Endothelial cell of coronary artery (primary cell): ENCODE results near the gene ZNF354C. TPM values are rescaled to one million over a fixed set of nuclear protein-coding genes. Genes with fewer than 3 reads are reported as not detected.

ENCODE experiments used
- total RNA-seq: library from RNA; depleted of rRNA; stranded (reverse); fragments of >200 nt; gene quantifications from 2 replicates; pipeline ENCODE4 v1.2.3, GENCODE V29; 2014

ZNF354C gene
- total RNA-seq: 4.0 and 7.6 TPM in 2 replicates

DNA sequence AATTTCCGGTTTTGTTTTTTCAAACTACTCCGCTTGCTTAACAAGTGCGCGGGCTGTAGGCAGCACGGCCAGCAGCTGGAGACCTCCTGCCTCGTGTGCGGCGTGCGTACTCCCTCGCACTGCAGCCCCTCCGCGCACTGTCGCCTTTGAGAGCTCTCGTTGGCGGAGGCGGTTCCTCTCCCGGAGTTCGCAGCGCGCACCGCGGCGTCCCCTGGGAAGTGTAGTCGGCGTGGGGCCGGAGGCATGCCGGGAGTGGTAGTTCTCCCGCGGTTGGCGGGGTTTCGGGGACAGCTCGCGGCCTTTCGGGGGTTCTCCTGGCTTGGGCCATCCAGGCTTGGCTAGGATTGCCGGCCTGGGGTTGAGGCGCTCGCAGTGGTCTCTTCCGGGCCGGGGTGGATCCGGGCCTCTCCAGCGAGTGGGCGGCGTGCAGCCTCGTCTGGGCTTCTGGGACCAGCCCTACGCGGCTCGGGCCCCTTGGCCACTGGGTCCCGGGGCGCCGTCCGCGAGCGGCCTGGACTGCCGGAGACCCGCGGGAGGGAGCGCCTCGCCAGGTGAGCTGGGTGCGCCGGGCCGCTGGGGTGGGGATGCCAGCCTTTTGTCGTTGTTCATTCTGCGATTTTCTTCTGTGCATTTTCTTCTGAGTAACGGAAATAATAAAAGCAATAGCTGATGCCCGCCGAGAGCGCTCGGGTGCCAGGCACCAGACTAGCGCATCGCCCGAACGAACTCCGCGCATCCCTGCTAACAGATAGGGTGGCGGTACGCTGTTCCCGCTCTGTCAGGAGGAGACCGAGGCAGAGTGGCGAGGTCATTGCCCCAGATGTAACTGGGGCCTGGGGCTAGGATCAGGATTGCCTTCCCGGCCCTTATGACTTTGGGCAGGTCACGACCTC lies at the start of gene ZNF354C:
Gene ZNF354C, plus strand, starts transcription at position 258 of the 893 bp plus-strand sequence. CDS start 1,696 bp downstream, outside the sequence.

GRCh38 chr5:179023528-179024189 lies 36.5 kb upstream of the ZNF354C start, which contains the start of gene ZNF879:
TSS of gene ZNF879 (plus strand) at chr5:179023804. CDS start at chr5:179025005, 1,201 bp downstream.

Other genes starting within 250 kb of the ZNF354C start
- 6.1 and 12.0 TPM in 2 replicates for gene ZNF354B, start 200.4 kb upstream of the ZNF354C start, total RNA-seq
- gene ZFP2, start 164.5 kb upstream of the ZNF354C start, total RNA-seq: 0.18 and 0.66 TPM in 2 replicates
- 1.2 TPM in 1 of 2 replicates, not detected in the other for gene ZNF454, start 119.2 kb upstream of the ZNF354C start, total RNA-seq
- not detected in 2 replicates for gene GRM6, start 65.1 kb upstream of the ZNF354C start, total RNA-seq
- gene ZNF879, start 36.6 kb upstream of the ZNF354C start, total RNA-seq: 2.8 and 5.6 TPM in 2 replicates